HL-60 (cell line): ENCODE measurements around the gene PTPRN2.

Source experiments
- CTCF ChIP-seq: IDR thresholded peaks from one replicate; pipeline ENCODE4 v1.5.1; 2011; ENCODE audit warnings: low read length, control low read depth, inconsistent platforms; ENCODE audit not compliant: insufficient read depth
- POLR2AphosphoS5 ChIP-seq: IDR thresholded peaks from 2 replicates; pipeline ENCODE4 v1.6.1; 2012; ENCODE audit warnings: low read depth
- TF ChIP-seq, protein P1 (sequence below): IDR thresholded peaks from 2 replicates; pipeline ENCODE4 v1.6.1; 2012; ENCODE audit warnings: low read depth; ENCODE audit not compliant: insufficient replicate concordance

DNA sequence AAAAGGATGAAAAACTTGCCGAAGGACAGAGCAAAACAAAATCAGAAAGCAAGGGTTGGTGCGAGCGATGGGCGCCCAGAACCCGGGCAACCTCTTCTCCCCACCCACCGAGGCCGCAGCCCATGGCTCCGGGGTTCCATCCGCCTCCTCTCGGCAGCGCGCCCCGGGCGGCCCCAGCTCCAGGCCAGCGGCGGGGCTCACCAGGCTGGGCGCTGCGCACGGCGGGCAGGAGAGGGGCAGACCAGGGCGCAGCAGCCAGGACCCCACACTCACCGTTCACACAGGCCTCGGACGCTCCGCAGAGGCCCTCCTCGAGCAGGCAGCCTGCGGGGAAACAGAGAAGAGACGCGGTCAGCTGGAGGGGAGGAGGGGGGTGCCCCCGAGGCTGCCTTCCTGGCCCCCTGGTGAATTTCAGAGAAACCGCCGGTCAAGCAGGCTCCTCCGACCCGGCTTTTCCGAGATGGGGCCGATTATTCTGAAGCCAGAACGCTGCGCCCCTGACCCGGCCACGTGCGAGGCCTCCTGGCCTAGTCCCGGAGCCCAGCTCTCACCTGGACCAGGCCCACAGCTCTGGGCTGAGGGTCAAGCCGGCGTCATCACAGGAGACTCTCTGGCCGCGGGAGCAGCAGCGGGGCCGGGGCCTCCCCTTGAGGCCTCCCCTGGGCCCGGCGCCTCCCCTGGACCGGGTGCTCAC, 98.0 kb downstream of the PTPRN2 start:
- TF ChIP-seq CTCF, result no peak
- no peak for TF ChIP-seq POLR2AphosphoS5
- TF ChIP-seq, protein P1, sequence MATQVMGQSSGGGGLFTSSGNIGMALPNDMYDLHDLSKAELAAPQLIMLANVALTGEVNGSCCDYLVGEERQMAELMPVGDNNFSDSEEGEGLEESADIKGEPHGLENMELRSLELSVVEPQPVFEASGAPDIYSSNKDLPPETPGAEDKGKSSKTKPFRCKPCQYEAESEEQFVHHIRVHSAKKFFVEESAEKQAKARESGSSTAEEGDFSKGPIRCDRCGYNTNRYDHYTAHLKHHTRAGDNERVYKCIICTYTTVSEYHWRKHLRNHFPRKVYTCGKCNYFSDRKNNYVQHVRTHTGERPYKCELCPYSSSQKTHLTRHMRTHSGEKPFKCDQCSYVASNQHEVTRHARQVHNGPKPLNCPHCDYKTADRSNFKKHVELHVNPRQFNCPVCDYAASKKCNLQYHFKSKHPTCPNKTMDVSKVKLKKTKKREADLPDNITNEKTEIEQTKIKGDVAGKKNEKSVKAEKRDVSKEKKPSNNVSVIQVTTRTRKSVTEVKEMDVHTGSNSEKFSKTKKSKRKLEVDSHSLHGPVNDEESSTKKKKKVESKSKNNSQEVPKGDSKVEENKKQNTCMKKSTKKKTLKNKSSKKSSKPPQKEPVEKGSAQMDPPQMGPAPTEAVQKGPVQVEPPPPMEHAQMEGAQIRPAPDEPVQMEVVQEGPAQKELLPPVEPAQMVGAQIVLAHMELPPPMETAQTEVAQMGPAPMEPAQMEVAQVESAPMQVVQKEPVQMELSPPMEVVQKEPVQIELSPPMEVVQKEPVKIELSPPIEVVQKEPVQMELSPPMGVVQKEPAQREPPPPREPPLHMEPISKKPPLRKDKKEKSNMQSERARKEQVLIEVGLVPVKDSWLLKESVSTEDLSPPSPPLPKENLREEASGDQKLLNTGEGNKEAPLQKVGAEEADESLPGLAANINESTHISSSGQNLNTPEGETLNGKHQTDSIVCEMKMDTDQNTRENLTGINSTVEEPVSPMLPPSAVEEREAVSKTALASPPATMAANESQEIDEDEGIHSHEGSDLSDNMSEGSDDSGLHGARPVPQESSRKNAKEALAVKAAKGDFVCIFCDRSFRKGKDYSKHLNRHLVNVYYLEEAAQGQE, result no peak
